Tibial artery (tissue), 4 donors: Measurements from ENCODE around the gene PHF21A.

Experiments used
- DNase-seq, 2 donors: peaks; one replicate each; pipeline ENCODE4 v3.0.0-alpha.2; 2019
- H3K27ac ChIP-seq, 2 donors: fragments of 200-600 bp; sonication (generic) in 1 of 2; 1 replicate in 1 of 2; 2 replicates in 1 of 2; pipeline ENCODE4 v1.5.1; 2018 to 2019; ENCODE audit warnings: mild to moderate bottlenecking in 1 of 2
- H3K27me3 ChIP-seq, 2 donors: fragments of 200-600 bp; sonication (generic) in 1 of 2; one replicate each; pipeline versions ENCODE4 v1.5.1 to v1.6.0; 2016 to 2019
- H3K36me3 ChIP-seq, 3 donors: fragments of 200-600 bp; sonication (generic) in 2 of 3; one replicate each; pipeline ENCODE4 v1.5.1; 2016 to 2019; ENCODE audit warnings: mild to moderate bottlenecking in 2 of 3
- H3K4me1 ChIP-seq, 4 donors: fragments of 200-600 bp; sonication (generic) in 2 of 4; 1 replicate in 3 of 4; 2 replicates in 1 of 4; pipeline ENCODE4 v1.5.1; 2016 to 2019
- H3K4me3 ChIP-seq, 2 donors: fragments of 200-600 bp; sonication (generic) in 1 of 2; 1 replicate in 1 of 2; 2 replicates in 1 of 2; pipeline ENCODE4 v1.5.1; 2018 to 2019; ENCODE audit warnings: mild to moderate bottlenecking in 2 of 2
- H3K9me3 ChIP-seq, 3 donors: fragments of 200-600 bp; sonication (generic) in 1 of 3; one replicate each; pipeline ENCODE4 v1.5.1; 2016 to 2019
- intact Hi-C: fragments of 100-400 bp; cut with DNase I; formaldehyde crosslinking; loops from one replicate; pipeline ENCODE4 v1.15.0; 2023; ENCODE audit warnings: low total_unique reads
- TF ChIP-seq, protein P1 (sequence below), 2 experiments: fragments of 200-600 bp in 1 of 2; fragments of 450-650 bp in 1 of 2; IDR thresholded peaks; one replicate each; pipeline ENCODE4 v1.5.1; 2017 to 2019; ENCODE audit warnings: antibody characterized with exemption in 2 of 2, mild to moderate bottlenecking in 1 of 2, moderate library complexity in 1 of 2

PHF21A gene

DNA sequence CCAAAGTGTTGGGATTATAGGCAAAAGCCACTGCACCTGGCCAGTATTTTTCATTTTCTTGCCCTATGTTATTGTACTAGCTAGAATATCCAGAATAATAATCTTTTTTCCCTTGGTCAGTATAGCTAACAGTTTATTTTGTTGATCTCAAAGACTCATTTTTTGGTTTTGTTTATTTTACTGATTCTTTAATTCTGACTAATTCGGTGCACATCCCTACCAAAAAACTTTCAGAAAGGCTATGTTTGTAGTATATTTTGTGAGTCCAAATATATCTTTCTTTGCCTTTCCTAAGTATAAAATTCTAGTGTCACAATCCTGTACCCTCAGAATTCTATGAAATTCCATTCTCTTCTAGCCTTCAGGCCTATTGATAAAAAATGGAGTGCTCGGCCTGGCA lies 84.3 kb downstream of the PHF21A start:
- H3K27ac ChIP-seq: no peak overlapping the region
- peaks cover 0 to 35% (median 11%) of the 10 kb centered on the region in 4 donors for H3K4me1 ChIP-seq
- H3K4me3 ChIP-seq: no peak overlapping the region
- no peak for DNase-seq
- H3K27me3 ChIP-seq: no peaks in the 10 kb centered on the region
- TF ChIP-seq, protein P1, sequence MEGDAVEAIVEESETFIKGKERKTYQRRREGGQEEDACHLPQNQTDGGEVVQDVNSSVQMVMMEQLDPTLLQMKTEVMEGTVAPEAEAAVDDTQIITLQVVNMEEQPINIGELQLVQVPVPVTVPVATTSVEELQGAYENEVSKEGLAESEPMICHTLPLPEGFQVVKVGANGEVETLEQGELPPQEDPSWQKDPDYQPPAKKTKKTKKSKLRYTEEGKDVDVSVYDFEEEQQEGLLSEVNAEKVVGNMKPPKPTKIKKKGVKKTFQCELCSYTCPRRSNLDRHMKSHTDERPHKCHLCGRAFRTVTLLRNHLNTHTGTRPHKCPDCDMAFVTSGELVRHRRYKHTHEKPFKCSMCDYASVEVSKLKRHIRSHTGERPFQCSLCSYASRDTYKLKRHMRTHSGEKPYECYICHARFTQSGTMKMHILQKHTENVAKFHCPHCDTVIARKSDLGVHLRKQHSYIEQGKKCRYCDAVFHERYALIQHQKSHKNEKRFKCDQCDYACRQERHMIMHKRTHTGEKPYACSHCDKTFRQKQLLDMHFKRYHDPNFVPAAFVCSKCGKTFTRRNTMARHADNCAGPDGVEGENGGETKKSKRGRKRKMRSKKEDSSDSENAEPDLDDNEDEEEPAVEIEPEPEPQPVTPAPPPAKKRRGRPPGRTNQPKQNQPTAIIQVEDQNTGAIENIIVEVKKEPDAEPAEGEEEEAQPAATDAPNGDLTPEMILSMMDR (IDR thresholded peaks at IDR 0.05): no peak
- H3K9me3 ChIP-seq: no peaks in the 10 kb centered on the region
- no peaks in the 10 kb centered on the region for H3K36me3 ChIP-seq
- intact Hi-C loops: no loop called here

DNA sequence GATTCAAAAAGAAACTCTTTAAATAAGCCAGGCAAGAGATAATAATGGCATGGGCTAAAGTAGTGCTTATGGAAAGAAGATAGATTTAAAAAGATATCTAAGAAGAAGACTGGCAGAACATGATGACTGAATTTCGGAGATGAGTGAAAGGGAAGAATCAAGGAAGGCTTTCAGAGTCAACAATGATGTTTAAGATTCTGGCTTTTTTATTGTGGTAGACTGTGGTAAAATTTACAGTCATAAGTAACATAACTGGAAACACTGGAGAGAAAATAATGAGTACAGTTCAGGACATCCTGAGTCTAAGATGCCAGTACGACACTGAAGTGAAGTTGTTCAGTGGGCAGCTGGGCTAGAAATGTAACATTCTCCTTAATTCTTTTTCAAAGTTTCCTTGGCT lies 85.2 kb downstream of the PHF21A start:
- no peaks in the 10 kb centered on the region for H3K9me3 ChIP-seq
- TF ChIP-seq, protein P1 (IDR thresholded peaks at IDR 0.05): no peak
- no peak for DNase-seq
- no peaks in the 10 kb centered on the region for H3K36me3 ChIP-seq
- H3K4me1 ChIP-seq: peaks cover 0 to 35% (median 11%) of the 10 kb centered on the region in 4 donors
- no peaks in the 10 kb centered on the region for H3K27me3 ChIP-seq
- H3K4me3 ChIP-seq: no peak overlapping the region
- intact Hi-C loops: no loop called here
- H3K27ac ChIP-seq: no peak overlapping the region

DNA sequence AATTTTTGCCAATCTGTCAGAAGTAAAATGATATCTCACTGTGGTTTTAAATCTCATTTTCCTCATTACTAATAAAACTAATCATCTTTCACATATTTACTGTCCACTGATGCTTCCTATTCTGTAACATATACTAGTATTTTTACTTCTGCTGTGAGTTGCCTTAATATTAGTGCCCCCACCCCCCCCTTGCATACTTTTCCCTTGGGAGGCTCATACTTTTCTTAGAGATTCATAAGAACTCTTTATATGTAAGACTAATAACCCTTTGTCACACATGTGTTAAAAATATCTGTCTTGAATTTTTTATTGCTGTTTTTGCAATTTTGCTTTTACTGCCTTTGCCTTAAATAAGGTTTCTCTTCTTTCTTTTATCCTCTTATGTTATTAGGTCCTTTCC lies 87.2 kb downstream of the PHF21A start:
- Histone ChIP-seq H3K36me3 (no peaks in the 10 kb centered on the region), H3K4me3 (no peak overlapping the region), H3K4me1 (peaks cover 0 to 15% (median under 1%) of the 10 kb centered on the region in 4 donors), H3K27ac (no peak overlapping the region), H3K9me3 (no peaks in the 10 kb centered on the region), H3K27me3 (no peaks in the 10 kb centered on the region)
- intact Hi-C loops: no loop called here
- TF ChIP-seq, protein P1 (IDR thresholded peaks at IDR 0.05): no peak
- no peak for DNase-seq

DNA sequence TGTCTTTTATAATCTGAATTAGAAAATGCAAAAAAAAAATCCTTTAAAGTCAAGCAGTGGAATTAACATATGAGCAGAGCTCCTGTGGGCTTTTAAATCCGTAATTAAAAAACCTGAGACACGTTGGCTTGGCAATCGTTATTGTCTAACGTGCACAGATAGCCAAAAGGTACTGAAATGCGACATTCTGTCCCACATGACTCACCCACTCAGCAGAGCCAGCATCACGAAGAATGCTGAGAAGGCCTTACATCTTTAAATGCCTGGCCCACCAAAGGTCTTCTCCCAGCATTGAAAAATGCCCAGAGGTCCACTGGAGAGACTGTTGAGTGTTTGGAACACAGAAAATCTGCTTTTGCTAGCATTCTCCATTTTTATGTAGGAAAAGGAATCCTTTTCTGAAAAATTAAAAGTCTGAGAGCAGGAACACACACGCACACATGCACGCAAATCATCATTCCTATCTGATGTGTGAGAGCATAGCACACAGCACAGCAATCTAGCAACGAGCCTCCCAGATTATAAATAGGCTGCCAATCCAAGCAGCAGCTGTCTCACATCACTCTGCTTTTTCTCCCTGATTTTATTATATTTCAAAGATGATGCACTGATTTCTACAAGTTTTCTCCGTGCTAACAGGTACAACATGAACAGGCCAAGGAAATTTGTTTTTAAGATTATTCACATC lies 94.5 kb downstream of the PHF21A start:
- intact Hi-C loops: no loop called here
- no peaks in the 10 kb centered on the region for H3K36me3 ChIP-seq
- DNase-seq: no peak
- H3K27me3 ChIP-seq: no peaks in the 10 kb centered on the region
- no peak overlapping the region for H3K27ac ChIP-seq
- H3K4me3 ChIP-seq: no peak overlapping the region
- peaks cover 0 to 28% (median 7%) of the 10 kb centered on the region in 4 donors for H3K4me1 ChIP-seq
- TF ChIP-seq, protein P1 (IDR thresholded peaks at IDR 0.05): no peak
- H3K9me3 ChIP-seq: no peaks in the 10 kb centered on the region

DNA sequence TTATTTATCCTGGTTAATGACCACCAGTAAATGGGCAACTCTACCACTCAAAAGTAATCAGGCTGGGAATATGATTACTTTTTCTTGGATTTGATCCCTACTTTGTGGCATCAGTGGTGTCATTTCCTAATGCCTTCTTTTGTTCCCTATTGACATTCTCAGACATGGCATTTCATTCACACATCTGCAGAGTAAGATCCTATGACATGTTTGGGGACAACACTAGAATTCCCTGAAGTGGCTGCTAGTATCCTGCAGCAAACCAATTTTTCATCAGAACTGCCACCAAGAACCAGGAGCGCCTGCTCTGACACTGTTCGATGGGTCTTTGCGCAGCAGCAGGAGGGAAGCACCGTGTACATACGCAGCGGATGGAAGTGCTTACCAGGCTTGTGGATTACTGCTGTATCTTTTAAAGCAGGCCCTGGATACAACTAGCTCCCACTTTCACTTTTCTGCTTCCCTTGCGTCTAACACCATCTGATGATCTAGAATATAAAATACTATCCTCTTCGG lies 101.1 kb downstream of the PHF21A start:
- no peak overlapping the region for H3K4me3 ChIP-seq
- no peak overlapping the region for H3K27ac ChIP-seq
- intact Hi-C loops: no loop called here
- no peak for DNase-seq
- H3K27me3 ChIP-seq: no peaks in the 10 kb centered on the region
- TF ChIP-seq, protein P1 (IDR thresholded peaks at IDR 0.05): no peak
- H3K4me1 ChIP-seq: no peaks in the 10 kb centered on the region
- H3K9me3 ChIP-seq: no peaks in the 10 kb centered on the region
- peaks cover 0 to 8% (median 0%) of the 10 kb centered on the region in 3 donors for H3K36me3 ChIP-seq
